Jurkat, Clone E6-1 (cell line): ENCODE results near the gene RYR3.

Experiments used
- DNase-seq: peaks from one replicate; pipeline ENCODE4 v3.0.0-alpha.2; 2011; ENCODE audit warnings: low read depth, low spot score
- H3K4me3 ChIP-seq: 2 replicates; pipeline ENCODE4 v1.5.1; 2011; ENCODE audit warnings: mild to moderate bottlenecking, low read length, control low read depth, moderate library complexity

Gene RYR3

DNA sequence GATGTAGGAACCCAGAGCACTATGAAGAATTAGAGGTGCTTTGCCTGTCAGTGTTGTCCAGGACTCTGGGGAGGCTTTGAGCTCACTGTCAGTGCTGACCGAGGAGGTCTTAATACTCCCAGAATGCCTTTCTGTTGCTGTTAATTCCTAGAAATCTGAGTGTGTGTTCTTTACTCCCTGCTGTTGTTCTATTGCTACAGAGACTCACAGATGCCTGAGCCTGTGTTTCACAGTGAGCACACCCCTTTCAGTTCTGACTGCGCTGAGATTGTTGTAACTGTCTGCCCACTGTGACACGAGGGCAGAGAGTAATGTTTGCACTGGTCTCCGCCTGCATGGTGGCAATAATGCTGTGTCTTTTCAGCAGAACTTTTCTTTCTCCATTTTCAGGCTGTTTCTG, 162.9 kb downstream of the RYR3 start:
- no peak for DNase-seq
- no peak overlapping the region for H3K4me3 ChIP-seq

DNA sequence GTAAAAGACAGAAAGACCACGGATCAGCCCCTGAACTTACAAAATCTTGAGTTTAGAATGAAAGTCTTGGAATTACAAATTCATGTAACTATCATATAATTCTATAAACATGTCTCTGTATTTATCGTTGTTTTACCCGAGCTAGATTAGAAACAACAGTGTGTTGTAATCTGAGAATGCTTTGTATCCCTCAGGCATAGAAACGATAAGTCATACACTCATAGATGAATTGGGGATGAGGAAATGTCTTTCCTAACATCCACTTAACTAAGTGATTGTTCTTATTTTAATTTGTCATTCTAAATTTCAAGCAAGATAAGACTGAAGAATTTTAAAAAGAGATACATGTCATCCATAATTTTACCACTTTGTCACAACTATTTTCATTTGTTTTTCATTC, 165.3 kb downstream of the RYR3 start:
- DNase-seq, result no peak
- H3K4me3 ChIP-seq, result no peak overlapping the region

DNA sequence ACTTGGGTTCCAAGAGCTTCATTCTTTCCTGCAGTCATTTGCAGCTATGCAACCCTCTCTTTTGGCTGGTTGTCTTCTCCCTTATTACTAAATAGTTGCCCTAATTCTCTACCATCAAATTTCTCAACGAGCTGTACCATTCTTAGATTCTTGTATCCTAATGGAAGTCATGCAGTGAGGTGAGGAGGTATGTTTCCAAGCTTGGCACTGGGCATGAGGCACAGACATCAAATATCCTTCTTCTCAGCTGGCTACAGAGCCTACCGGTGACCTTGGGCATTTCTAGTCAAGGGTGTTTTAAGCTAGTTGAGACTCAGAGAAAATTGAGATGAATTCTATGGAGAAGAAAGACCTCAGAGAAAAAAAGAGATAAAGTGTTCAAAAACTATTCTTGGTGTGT, 166.1 kb downstream of the RYR3 start:
- H3K4me3 ChIP-seq, result no peak overlapping the region
- no peak for DNase-seq

DNA sequence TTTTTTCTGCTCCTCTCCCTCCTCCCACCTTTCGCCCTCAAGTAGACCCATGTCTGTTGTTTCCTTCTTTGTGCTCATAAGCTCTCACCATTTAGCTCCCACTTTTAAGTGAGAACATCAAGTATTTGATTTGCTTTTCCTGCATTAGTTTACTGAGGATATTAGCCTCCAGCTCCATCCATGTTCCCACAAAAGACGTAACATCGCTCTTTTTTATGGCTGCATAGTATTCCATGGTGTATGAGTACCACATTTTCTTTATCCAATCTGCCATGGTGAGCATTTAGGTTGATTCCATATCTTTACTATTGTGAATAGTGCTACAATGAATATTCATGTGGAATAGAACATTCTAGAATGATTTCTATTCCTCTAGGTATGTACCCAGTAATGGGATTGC, 178.6 kb downstream of the RYR3 start:
- DNase-seq, result no peak
- no peak overlapping the region for H3K4me3 ChIP-seq

DNA sequence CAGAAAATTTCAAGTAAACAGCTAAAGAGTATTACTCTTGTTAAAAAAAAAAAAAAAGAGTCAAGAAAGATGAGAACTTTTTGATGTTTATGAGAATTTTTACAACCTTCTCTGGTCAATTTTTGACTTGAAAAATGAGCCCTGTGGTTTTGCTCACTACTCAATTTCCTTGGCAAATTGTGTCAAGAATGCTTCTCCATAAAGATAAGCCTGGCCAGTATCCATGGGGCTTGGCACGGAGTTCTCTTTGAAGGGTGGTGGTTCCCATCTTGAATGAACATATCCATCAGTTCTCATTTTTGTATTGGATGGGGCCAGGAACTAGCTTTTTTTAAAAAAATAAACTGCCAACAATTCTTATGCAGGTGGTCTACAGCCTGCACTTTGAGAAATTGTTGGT, 179.9 kb downstream of the RYR3 start:
- no peak overlapping the region for H3K4me3 ChIP-seq
- DNase-seq, result no peak

DNA sequence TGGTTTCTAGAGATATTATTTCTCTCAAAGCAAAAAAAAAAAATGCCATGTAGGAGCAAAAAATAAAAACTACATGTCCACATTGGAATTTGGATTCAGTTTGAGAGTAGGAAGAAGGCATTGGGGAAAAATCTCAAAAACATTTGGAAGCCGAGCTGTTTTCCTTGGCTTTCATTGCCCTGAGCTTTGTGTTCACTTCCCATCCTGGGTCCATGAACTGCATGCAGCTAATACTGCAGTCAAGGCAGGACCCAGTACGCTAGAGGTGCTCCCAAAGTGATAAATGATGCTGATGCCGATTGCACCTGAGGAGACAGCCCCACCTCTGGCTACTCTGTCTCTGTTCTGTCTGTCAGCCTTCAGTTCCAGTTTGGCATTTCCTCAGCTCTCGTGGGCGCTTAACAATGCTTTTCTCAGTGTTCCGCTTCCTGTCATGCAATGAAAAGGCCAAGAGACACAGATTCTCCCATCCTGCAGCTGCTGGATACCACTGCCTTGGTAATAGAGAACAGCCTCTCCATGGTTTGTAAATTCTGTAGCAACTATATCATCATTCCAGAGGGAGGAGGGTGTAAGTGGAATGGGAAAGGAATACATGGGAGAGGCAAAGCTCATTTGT, 181.8 kb downstream of the RYR3 start:
- no peak for DNase-seq
- H3K4me3 ChIP-seq, result no peak overlapping the region

DNA sequence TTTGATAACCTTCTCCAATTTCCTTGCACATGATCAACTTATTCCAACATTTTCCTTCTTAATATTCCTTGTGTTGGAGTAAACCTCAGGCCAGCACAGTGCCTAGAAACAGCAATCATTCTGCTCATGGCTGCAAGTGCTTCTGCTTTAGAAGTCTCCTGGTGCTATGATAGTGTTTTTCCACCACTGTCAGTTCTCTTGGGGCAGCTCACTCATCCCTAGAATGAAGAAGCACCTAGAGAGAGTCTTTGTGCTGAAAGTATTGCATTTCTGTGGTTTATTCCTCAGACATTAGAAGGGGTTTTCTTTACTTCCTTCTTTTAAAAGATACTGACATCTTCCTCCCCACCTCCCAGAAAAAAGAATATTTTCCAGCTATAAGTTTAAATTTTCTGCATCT, 183.5 kb downstream of the RYR3 start:
- no peak overlapping the region for H3K4me3 ChIP-seq
- DNase-seq, result no peak

DNA sequence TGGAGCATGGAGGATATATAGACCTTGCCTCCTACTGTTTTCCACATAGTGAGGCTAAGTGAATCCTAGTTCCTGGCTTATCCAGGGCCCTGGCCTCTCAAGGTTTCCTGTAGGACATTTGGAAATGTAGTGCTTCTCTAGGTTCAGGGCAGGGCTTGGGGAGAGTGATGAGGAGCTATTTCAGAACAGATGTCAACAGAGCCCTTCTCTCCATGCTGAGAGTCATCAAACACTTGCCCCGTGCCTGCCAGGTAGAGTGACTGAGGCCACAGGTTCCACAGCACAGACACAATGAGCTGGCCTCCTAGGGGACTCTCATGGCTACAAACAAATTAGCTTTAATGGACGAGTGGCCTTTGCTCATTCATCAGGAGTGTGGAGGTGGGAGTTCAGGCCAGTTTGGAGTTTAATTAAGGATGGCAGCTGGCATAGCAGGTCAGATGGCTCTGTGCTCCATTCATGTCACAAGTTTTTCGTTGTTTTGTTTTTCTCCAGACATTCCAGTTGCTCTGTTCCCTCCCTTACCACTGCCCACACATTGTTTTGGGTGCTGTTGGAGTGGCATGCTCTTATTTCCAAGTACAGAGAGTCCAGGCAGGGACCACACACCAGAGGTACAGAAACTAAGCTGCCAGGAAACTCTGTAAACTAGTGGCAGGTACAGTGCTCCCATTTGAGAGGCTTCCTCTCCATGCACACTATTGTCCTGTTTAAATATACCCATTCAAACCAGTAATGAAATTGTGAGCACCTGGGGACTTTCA, 189.8 kb downstream of the RYR3 start:
- DNase-seq, result no peak
- no peak overlapping the region for H3K4me3 ChIP-seq

DNA sequence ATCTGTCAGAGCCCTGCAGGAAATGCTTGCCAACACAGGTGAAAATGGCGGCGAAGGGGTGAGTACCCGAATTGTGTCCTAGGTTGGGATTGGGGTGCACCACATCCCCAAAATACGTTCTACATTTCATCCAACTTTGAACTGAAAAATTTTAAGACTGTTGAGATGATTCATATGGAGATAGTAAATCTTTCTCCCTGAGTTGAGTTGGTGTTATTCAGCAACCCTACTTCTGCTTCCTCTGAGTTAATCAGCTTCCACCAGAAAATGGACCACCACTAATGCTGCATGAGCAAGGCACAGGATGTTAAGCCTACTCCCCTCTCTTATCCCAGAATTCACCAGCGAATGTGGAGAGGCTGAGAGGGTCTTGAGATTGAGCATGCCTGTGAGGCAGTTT, 192.9 kb downstream of the RYR3 start:
- H3K4me3 ChIP-seq, result no peak overlapping the region
- no peak for DNase-seq

DNA sequence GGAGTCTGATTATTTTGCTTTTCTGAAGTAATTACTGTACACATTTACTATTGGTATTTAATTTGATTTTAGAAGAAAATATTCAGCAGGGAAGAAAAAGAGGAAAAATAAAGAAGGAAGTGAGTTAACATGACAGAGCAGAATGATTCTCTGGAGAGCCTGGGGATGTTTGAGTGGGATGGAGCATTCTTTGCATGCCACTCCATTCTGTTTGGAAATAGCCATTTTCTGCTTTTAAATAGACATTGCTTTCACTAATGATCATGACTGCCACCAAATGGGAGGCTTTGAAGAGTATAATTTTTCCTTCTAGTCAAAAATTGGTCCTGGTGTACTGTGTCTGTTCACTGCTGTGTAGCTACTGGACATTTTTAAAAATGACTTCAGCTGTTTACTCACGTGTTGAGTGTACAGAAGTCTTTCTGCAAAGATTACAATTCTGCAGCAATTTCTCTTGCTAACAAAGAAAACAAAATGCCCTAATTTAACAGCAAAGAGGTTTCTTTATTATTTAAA, 196.1 kb downstream of the RYR3 start:
- H3K4me3 ChIP-seq, result no peak overlapping the region
- no peak for DNase-seq

DNA sequence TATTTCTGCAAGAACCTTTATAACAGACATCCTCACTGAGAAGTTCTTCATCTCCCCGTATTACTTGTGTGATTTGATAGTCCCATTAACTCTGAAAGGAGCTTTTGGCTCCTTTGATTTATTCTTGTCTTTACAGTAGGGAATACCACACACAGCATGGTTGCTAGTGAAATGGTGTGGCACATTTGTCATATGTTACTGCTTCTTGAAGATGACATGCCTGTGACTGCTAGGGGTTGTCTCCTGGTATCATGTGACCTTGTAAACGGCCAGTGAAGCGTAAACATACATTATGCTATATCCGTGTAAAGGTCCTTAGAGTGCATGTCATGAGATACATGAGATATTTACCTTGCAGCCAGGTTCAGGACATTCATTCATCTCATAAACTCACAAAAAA, 197.9 kb downstream of the RYR3 start:
- no peak for DNase-seq

DNA sequence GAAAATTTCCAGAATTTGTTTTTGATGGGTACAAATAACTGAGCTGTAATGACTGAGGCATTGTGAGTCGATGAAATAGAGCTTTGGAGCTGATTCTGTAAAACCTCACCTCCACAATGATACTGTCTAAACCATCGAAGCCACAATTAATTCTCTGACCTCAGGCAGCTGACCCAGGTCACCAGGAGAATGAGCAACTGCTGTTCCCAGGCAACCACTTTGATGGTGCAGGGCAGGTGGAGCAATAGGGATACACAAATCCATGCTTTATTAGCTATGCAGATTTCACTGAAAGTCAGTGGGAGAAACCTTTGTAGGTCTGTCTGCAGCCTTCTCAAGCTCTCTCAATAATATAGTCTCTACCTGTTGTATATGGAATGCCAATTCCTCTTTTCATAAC, 204.4 kb downstream of the RYR3 start:
- DNase-seq, result no peak
- H3K4me3 ChIP-seq, result no peak overlapping the region

More for the DNA sequence above, 197.9 kb downstream of the RYR3 start:
- no peak overlapping the region for H3K4me3 ChIP-seq

DNA sequence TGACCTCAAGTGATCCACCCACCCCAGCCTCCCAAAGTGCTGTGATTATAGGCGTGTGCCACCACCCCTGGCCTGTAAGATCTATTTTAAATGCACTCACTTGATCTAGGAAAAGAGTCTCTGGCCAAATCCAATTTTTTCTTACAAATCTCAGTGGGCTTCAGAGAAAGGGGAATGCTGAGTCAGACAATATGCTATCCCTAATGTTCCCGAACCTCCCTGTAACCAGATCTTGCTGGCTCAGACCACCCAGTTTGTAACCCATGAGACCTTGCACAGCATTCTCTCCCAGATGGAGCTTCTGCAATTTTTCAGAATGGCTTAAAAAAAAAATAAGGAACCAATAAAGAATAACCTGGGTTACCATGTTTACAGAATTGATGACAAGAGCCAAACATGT, 205.8 kb downstream of the RYR3 start:
- no peak for DNase-seq
- no peak overlapping the region for H3K4me3 ChIP-seq

DNA sequence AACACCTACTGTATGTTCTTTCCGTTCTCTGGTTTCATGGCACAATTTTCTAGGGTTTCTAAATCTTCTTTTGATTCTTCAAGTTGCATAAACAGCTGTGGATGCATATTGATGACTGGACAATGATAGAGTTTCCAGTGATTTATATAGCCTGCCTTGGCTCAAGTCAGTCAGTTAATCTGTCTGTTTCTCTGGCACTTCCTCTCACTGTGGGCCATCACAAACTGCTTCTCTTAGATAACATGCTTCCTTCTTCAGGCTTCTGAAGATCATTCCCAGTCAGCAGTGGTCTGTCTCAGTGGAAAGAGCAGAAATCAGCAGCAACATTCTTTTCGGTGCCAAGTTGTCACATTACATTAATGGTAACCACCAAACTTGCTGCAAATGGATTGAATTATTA, 207.2 kb downstream of the RYR3 start:
- no peak for DNase-seq
- H3K4me3 ChIP-seq, result no peak overlapping the region

DNA sequence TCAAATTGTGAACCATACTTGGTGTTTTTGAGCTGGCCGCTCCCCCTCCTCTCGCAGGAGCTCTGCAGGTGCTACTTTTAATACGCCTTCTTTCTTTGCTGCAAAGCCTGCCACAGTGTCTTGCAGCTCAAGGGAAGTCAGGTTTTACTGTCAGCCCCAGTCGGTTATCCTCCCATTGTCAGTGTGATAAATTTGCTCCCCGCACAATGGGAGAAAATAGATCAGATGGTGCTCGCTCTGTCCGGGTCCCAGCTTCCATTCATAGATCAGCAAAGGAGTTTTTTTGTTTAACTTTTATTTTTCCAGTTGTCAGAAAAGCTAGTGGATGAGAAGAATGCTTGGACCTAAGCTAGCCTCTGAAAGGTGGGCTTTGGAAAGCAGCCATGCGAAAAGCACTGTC, 207.7 kb downstream of the RYR3 start:
- DNase-seq, result no peak
- H3K4me3 ChIP-seq, result no peak overlapping the region

DNA sequence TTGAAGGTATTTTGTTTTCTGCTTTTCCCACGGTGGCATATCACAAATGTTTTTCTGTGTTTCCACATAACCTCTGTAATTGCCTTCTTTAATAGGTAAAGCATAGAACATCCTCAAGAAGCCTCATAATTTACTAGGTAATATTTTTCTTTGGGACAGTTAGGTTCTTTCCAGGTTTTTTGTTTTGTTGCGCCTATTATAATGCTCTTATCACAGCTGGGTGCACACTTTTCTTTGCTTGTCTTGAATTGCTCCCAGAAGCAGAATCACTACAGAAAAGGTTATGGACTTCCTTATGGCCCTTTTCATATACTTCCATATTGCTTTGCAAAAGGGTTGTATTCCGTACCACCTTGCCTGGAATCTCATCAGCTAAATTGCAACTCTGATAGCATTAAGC, 213.5 kb downstream of the RYR3 start:
- no peak for DNase-seq
- no peak overlapping the region for H3K4me3 ChIP-seq

DNA sequence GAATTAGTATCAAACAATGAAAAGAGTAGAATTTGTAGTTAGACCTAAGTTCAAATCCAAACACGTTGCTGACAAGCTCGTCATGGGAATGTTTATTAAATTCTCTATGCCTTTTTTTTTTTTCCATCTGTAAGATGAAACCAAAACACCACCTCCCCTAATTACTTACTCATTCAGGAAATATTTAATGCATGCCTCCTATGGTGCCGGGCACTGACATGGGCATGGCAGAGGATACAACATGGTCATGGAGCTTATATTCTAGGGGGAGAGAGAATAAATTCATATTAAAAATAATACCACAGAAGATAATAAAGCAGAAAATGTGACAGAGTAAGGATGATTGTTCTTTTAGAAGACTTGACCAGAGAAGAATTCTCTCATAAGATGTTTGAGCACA, 215.8 kb downstream of the RYR3 start:
- DNase-seq, result no peak

DNA sequence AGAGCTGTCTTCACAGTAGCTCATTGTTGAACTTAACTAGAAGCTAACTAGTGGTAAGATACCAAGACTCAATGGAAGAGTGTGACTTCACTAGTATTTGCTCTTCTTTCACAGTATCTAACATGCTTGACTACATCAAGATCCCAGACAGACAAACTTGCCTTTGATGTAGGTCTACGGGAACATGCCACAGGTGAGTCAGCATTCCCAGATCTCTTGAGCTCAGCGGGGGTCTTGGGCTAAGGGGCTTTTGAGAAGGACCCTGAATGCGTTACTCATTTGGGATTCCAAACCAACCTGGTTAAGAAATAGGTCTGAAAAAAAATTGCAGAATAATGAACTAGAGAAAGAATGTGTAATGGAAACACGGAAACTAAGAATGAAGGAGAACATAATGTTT, 222.4 kb downstream of the RYR3 start:
- H3K4me3 ChIP-seq, result no peak overlapping the region
- DNase-seq, result no peak

More for the DNA sequence above, 215.8 kb downstream of the RYR3 start:
- H3K4me3 ChIP-seq, result no peak overlapping the region

DNA sequence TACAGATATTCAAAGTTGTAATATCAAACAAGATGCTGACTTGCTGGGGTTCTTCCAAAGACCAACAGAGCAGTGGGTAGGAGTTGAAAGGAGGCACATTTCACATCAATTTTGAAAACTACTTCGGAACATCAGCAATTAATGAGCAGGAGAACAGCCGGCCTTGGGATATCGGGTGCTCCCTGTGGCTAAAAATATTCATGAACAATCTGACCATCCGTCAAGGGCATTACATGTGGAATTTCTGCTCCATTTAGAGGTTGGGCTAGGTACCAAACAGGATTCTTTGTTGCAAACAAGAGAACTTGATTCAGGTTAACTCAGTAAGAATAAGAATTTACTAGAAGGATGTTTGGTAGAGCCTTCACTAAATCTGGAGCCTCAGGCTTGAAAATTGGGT, 223.9 kb downstream of the RYR3 start:
- DNase-seq, result no peak
- H3K4me3 ChIP-seq, result no peak overlapping the region

DNA sequence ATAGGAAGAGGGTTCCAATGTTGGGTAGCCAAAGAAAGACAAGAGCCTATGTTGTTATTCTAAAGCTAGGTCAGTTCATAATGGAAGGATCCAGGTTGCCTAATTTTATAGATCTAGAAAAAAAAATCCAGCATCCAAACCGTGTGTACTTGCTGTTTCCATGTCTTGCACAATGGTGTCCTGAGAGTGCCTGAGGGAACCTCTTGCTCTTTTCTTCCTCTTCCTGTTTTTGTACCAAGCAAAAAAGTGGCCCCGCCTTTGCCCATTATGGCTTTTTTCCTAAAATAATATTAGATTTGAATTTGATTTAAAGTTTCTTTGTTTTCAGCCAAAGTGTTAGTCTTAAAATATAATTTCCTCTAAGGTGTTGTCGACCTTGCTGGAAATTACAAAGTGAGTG, 224.4 kb downstream of the RYR3 start:
- no peak for DNase-seq
- no peak overlapping the region for H3K4me3 ChIP-seq
